AML-193 (cell line): Measurements from ENCODE around the gene DOCK4.
A peak's percentile ranks its signal among the peaks of the same experiment; 100 is the strongest.

ENCODE experiments used
- DNase-seq, 2 experiments: peaks; one replicate each; lab custom pipeline; 2025; lab: John Stamatoyannopoulos, UW

DOCK4 gene

DNA sequence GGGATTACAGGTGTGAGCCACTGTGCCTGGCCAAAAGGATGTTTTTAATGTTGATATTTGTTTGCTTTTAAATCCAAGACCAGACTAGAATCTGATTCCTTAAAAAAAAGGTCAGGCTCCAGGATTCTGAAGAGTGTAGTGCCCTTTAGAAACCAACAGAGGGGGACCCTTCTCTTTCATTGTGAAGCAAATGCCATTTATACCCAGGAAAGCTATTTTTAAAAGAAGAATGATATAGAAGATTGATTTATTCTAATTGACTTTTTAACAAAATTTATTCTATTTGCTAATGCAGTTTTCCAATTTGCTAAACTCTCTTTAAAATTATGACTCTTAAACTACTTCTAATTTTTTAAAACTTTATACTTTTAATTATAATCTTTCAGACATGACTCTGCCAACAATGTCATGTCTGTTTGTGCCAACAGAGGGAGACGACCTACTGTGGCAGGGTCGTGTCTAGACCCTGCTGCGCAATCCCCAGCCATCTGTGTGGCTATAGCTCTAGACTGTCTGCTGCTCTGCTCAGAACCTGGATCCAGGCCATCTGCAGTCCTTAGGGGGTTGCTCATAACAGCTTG lies 442.9 kb downstream of the DOCK4 start:
- DNase-seq, result peak; percentile 53 to 63

DNA sequence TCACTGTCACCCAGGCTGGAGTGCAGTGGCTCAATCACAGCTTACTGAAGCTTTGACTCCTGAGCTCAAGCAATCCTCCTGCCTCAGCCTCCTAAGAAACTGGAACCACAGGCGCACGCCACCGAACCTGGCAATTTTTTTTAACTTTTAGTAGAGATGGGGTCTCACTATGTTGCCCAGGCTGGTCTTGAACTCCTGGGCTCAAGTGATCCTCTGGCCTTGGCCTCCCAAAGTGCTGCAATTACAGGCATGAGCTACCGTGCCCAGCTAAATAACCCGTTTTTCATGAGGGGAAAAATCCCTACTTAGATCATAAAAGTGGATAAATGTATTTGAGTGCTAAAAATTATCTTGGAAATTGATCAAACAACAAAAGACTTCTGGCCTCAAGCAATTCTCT lies 443.4 kb downstream of the DOCK4 start:
- no peak for DNase-seq

DNA sequence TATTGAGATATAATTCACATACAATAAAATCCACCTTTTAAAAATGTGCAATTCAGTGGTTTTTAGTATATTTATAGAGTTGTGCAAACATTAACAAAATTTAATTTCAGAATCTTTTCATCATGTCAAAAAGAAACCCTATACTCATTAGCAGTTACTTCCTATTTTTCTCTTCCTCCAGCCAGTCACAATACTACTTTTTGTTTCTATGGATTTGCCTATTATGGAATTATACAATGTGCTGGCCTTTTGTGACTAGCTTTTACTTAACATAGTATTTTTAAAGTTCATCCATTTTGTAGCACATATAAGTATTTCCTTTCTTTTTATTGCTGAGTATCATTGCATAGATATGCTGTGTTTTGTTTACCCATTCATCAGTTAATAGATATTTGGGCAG lies 444.0 kb downstream of the DOCK4 start:
- no peak for DNase-seq

DNA sequence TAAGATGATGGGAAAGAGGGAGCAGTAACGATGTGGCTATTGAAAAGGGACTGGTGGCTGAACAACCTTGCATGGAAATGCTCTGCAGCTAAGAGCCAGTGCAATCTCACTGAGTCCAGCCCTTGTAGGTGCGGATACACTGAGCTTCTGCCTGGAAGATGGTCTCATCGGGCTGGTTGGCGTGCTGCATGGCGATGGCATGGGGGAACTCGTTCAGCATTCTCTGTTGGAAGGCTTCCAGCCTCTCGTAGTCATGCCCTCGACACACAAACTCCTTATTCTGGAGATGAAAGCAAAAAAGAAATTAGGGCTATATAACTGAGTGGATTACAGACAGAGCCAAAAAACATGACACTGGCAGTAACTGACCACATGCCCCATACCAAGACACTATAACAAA lies 446.2 kb downstream of the DOCK4 start:
- DNase-seq, result no peak

DNA sequence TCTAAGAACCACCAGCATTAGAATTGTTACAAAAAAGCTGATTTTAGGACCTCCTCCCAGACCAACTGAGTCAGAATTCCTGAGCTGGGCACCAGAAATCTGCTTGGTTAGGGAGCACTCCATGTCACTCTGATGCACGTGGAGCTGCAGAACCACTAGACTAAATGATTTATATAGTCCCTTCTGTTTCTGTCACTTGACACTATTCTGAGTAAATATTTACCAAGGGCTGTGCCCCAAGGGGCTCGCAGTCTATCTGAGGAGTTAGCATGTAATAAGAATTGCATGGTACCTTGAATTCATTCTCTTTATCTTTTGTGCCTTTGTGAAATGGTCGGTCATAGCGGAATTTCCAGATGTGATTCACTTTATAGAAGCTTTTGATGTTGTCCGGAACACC lies 447.9 kb downstream of the DOCK4 start:
- DNase-seq, result no peak

DNA sequence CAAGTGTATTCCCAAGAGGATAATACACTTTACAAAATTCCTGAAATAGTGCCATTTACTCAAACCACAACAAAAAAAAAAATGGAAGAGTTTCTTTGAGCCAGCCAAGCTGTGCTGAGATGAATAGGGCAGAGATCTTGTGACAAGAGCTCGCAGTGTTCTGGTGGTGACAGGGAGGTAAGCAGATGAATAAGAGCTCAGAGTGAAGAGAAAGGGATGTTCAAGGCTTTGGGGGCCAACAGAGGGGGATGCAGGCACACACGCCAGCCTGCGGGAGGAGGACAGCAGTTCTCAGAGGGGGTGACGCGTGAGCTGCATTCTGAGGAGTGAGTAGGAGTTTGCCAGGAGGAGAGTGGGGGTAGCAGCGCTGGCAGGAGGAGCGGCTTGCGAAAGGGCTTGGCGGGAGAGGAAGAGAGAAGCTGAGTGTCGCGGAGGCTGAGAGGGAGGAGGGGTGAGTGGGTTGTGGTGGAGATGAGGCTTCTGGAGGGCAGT lies 449.5 kb downstream of the DOCK4 start:
- no peak for DNase-seq

DNA sequence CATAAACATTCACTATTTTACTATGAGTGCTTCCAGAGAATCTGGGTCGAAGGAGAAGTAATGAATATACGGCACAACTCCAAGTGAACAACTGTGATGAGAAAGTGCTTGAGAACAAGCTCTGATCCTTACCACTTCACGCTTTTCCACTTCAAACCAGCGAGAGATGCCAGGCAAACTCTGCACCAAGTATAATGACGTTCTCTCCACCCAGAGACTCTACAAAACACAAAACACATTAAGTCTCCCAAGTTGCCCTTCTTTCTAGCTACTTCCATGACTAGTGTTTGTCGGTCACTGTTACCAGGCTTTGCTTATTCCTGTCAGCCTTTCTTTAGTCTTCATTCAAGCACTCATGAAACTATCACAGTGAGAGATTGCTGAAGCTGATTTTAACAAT lies 450.8 kb downstream of the DOCK4 start:
- no peak for DNase-seq

DNA sequence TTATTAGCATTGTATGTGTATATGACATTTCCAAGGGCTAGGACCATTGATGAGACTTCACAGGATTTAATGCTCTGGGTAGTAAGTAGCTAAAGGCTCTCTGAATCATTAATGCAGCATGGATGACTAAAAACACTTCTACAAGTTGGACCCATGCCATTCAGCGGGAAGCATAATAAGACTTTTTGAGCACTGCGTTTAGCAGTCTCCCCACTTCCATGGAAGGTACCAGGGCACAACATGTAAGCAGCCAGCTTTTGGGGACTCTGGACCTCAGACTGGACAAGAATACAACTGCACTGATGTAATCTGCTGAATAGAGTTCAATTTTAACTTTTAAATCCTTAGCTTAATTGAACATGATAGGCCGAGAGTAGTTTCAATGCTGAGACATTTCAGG lies 452.2 kb downstream of the DOCK4 start:
- DNase-seq, result no peak

DNA sequence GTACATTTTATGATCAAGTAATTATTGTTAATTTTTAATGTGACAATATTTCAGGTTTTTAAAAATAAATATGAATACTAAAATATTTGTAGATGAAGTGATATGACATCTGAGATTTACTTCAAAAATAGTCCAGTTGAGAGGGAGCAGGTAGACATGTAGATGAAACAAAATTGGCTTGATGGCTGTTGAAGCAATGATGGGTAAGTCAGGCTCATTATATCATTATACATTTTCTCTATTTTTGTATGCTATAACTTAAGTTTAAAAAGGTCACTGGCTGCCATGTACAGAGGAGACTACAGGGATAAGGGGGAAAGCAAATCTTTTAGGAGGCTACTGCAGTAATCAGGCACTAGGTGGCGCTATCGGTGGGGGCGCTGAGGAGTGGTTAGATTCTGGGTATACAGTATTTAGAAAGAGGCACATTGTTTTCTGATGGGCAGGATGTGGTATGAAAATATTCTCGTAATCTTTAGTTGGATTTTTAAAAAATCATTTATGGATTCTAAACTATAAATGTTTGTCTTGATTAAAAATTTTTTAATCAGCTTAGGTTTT lies 454.1 kb downstream of the DOCK4 start:
- peak; percentile 62 to 65 for DNase-seq

DNA sequence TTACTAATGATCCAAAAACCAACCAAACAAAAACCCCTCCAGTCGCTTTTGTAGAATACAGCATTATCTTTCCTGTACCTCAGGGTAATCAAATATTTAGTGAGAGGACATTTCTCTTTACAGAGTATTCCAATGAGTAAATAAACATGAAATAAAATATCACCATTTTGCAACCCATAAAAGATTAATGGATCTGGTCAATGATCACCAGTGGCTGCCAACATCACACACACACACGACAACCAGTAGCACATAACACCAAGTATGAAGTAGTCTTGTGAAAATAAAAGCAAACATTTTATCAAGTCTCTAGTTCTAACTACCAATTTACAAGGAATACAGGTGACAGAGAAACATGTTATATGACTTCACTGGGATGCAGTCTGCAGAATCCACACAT lies 455.3 kb downstream of the DOCK4 start:
- no peak for DNase-seq

DNA sequence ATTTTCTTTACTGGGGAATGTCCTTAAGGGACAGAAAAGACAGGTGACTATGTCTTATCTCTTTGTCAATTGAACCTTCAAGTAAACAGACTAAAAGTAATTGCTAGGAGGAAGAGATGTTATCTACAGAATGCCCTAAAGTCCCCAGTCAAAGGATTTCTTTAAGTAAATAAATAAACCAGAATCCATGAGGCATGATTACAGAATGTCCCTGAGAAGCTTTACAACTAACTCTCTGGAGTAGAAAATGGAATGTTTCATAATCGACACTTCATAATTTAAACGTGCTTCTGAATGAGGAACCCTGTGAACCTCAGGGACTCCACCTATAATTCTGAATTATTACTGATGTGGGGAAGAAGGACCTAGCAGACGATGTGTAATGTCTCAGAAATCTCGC lies 456.0 kb downstream of the DOCK4 start:
- no peak for DNase-seq

DNA sequence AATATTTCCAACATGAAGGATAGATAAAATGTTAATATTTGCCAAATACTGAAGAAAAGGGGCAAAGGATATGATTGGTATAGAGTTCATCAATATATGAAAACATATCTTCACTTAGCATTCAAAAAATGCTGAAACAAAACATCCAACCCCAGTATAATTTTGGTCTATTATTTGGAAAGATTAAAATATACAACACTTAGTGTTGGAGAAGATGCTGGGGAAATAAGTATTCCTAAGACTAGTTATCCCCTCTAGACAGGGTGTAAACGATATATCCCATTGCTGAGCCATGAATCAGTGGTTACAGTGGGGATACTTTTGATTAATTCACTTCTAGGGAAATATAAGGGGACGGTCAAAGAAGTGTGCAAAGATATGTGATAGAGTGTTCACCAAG lies 456.6 kb downstream of the DOCK4 start:
- no peak for DNase-seq

DNA sequence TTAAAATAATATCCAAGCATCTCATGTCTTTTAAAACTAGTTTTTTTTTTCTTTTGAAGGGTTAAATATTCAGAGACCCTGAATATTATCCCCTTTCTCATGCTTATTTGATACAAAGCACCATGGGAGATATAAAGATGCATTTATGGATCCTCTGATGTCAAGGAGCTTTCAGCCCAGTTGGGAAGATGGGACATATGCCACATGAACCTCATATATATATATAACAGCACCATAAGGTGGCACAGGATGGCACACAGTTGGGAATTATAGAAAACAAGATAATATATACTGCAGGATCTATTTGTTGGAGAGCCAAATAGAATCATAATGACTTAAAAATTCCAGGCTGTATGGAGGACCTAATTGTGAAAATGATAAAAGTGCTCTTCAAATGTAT lies 458.5 kb downstream of the DOCK4 start:
- no peak for DNase-seq

DNA sequence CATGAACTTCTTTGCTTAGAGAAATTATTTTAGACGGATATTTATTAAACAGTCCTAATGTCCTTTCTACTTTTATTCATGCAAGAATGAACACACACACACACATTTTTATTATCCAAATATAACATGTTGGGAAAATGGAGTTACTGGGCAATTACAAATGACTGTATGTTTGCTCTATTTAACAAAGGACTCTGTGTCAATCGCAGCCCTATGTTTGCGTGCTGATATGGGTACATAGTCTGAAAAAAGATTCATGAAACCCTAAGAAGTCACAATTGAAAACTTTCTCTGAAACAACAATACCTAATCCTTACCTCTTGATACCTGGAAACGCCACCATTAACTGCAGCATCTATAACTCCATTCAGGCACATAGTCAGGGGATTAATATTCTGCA lies 459.2 kb downstream of the DOCK4 start:
- DNase-seq, result no peak

DNA sequence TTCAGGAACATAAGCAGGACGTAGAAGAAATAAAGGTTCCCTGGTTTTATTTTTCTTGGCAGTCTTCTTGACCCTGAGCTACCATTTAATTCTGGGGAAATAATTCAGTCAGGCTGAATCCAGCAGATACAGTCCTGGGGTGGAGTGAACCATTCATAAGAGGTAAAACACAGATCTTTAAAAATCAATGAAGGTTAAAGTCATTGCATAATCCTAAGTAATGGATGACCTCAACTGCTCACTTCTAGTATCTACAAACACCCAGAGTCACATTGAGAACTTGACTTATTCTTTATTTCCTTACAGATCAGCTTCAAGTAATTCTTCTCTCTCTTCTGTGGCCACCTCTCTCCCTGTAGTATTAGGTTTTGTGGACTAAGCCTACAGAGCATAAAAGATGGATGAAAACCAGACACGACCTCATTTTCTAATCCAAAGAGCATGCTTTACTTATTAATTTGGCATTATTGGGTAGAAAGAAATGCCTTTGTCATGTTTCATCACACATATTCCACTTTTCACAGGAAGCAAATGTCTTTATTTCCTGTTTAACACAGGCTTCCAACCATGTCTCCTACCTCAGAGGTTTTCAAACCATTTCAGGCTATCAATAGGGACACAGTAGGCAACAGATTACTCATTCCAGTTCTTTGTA lies 461.6 kb downstream of the DOCK4 start:
- DNase-seq, result no peak

DNA sequence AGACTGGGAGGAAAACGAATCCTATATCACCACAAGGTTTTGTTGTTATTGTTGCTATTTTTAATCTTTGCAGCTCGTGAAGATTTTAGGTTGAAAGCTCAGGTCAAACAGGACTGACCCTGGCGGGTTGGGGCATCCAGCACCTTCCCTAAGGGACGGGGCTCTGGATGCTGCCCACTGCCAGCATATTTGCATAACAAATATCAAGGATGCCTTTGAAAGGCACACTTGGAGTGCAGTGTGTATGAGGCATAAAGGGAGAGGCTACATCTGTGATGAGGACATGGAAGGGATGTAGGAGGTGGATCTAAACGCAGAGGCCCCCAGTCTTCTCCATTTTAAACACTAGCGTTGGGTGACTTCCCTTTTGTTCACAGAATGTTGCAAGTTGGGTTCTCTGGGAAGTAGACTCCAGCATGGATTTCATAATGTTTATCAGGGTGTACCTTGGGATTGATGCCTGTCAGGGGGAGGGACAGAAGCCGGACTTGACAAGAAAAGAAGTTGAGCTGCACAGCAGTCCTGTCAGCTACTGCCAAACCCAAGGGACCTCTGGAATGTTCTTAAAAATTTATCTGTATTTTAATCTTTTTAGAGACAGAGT lies 462.9 kb downstream of the DOCK4 start:
- no peak for DNase-seq

DNA sequence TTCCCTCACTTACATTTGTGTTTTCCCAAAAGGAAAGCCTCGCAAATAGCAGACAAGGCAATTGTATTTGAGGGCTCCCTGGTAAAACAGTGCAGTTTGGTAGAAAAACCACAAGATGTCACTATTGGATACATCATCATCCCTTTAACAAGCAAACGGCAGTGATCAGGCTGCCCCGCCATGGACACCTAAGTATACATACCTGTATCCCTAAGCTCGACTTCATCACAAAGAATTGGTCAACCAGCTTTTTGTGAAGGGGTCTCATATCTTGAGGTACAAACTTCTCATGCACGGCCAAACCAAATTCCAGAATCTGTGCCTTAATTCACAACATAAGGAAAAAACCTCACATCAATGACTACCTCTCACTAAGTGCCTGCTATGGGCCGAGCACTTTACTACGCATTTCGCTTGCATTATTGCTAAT lies 464.4 kb downstream of the DOCK4 start:
- peak; percentile 43 to 55 for DNase-seq

DNA sequence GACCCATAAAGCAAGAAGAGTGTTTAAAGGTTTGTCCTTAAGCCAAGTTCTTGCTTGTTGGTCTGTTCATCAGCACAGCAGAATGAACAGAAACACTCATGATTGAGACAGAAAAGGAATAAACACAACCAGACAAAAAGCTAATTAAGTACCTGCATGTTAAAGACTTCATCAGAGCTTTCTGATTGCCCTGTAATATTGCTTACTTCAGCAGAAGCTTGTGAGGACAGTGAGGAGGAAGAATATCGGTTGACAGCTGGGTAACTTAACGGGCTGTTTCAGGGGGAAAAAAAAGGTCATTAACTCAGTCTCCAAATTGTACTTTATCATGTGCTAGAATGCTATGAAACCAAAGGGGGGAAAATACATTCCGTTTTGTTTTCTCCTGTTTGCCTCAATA lies 465.3 kb downstream of the DOCK4 start:
- DNase-seq, result no peak

DNA sequence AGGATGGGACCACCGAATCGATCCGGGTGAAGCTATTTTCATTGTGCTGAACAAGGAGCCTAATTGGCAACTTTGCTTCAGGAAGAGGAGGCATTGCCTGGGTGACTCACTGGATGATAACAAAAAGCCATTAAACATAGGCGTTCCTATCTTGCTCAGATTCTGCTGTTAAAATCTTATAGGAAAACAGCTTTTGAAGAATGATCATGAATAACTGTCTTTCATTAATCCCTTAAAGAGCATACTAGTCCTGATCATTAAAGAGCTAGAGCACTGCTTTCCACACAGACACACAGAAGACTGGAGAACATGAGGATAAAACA lies 469.7 kb downstream of the DOCK4 start:
- no peak for DNase-seq

DNA sequence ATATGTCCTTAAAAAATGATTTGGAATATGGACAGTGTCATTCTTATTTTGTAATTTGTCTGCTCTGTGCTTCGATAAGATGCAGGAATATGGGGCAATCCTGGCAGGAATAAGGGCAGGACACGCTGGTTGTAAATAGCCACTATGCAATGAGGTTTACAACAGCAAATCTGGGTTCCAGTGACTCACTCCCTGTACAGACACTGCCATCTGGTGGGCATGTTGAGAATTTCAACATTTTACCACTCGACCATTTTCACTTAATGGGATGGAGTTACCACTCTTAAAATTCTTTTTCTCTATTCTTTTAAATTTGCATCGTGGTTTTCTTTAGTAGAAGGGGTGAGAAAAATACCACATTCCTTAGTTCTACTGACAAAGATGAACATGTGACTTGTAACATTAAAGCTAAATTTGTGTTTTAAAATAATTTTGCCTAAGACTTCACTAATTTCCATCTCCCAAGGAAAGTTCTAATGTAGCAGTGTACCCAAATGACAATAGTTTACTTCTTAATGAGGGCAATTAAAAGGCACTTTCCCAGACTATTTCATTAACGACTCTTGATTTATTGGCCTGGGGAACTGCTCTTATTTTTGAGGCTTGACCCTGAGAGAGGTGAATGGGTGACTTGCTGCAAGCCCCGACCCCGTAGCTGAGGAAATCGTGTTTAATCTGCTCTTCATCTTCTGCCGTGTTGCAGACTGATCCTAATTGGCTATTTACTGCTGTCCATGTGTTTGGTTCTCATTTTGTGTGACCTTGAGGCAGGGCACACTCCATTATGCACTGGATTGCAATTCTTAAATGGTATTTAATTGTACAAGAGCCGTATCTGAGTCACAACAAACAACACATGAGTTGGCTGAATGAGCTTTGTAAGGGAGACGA lies 470.3 kb downstream of the DOCK4 start:
- DNase-seq, result peak; percentile 37 to 61

DNA sequence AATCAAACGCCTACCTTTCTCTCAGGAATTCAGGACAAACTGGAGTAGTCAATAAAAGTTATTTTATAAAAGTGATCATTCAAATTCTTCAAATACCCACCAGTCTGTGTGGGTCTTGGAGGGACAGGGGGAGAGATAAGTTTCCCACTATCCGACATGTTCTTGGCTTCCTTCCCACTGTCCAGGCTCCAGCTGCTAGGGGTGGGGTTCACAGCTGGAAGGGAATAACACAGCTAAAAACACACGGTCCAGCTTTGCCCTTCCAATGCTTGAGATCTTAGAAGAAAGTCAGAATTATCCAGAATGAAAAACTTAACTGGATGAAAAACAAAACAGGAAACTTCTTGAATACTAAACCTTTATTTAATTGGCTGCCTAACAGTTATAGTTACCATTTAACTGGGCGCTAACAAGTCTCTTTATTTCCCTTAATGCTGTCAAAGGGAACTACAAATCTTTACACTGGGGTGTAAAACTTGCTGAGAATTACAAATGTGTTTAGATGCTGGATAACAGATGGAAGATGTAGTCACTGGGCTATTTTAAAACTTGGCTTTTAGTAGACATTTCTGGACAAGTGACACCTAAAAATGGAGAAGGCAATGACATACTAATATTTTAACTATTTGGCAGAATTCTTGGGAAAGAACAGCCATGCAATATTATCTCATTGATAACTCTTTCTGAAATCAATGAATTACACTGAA lies 471.1 kb downstream of the DOCK4 start:
- DNase-seq, result no peak

DNA sequence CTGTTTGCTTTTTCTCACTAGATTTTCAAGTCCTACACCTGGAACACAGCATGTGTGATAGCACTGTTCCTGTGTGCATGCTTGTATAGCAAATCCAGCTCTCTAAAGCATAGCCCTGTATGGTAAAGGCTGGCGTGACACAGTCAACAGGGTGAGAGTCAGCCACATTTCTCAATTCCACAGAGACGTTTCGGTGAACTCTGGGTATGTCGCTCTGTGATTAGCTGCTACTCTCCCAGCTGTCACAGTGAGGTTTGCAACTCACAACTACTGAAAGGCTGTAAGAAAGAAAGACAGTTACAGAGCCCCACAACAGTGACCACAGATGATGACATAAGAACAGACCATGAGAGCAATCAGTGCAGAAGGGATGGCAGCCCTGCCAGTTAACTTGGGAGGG lies 473.3 kb downstream of the DOCK4 start:
- DNase-seq, result no peak
